ENCODE measurements around the gene SNTG2. TPM values are rescaled to one million over a fixed set of nuclear protein-coding genes. Genes with fewer than 3 reads are reported as not detected.

The SNTG2 gene
- total and polyA plus RNA-seq, 2 of the 13 experiments (the other 11 are each of a cell fraction or from before 2014, with no cell fraction given), result not detected

DNA sequence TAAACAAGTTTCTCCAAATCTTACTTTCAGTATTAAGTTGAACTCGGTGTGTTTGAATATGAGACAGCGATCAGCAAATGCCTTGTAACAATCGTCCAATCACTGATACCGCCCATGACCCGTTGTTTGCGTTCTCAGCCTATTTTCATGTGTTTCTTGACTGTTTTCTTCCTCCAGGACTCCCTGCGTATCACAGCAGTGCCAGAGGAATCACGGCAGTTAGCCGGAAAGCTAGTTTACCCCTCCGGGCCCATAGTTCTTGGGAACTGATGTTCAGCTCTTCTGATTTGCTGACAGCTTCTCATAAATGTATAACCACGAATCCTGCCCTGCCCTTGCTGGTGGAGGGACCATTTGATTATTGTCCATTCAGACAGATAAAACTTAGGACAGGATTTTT lies 420.4 kb downstream of the SNTG2 start (continued):
- TF ChIP-seq, protein P1, sequence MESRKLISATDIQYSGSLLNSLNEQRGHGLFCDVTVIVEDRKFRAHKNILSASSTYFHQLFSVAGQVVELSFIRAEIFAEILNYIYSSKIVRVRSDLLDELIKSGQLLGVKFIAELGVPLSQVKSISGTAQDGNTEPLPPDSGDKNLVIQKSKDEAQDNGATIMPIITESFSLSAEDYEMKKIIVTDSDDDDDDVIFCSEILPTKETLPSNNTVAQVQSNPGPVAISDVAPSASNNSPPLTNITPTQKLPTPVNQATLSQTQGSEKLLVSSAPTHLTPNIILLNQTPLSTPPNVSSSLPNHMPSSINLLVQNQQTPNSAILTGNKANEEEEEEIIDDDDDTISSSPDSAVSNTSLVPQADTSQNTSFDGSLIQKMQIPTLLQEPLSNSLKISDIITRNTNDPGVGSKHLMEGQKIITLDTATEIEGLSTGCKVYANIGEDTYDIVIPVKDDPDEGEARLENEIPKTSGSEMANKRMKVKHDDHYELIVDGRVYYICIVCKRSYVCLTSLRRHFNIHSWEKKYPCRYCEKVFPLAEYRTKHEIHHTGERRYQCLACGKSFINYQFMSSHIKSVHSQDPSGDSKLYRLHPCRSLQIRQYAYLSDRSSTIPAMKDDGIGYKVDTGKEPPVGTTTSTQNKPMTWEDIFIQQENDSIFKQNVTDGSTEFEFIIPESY (CRISPR knock-in tag; IDR thresholded peaks at IDR 0.05), result no peak
- no peak for TF ChIP-seq ZFP41 (CRISPR knock-in tag; IDR thresholded peaks at IDR 0.05; ENCODE audit: borderline replicate concordance)

DNA sequence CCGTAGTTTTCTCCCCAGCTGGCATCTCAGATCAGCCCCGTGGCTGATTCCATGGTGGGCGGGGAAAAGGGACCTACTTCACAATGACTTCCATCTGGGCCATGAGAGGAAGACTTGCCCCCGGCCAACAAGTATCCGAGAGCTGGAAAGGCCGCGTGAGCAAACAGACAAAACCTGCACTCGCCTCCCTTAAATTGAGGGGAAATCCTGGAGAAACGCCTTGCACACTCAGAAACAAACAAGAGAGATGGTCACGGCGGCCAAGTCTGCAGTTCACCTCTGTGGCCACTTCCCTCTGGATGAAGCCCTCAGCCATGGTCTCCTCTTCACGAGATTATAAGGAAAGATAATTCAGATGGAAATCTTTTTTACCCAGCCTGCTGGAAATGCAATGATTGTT lies 423.2 kb downstream of the SNTG2 start:
- H3K27ac ChIP-seq (ENCODE audit: extremely low read length, insufficient read depth, low read length), result no peak overlapping the region
- no peaks in the 10 kb centered on the region for H3K79me2 ChIP-seq (ENCODE audit: insufficient read depth, low read length)
- ChIA-PET CTCF (ENCODE audit: low intra/inter-chr PET ratio, low total read pairs) (no interaction called here), POLR2A (no interaction called here)
- 51% methylated on average over 11 of the region's 12 CpGs for WGBS (ENCODE audit: low lambda C conversion rate)
- ATAC-seq (no peak), FAIRE-seq (no peak), DNase-seq (ENCODE audit: low spot score) (no peak)
- H3K27me3 ChIP-seq (ENCODE audit: control insufficient read depth in 1 of 2, insufficient read depth in 2 of 2, low read length in 2 of 2), result peaks cover 12 to 80% of the 10 kb centered on the region in 2 experiments
- H3K36me3 ChIP-seq (replicated peaks in 1 of 2; ENCODE audit: control insufficient read depth in 1 of 2, insufficient read depth in 2 of 2, low read length in 2 of 2), result no peaks in the 10 kb centered on the region
- no peak overlapping the region for H2AFZ ChIP-seq (ENCODE audit: low read length)
- no TSS peak for BruUV-seq (replicated peaks)
- no peaks in the 10 kb centered on the region for H3K4me1 ChIP-seq (ENCODE audit: insufficient read depth, low read length)
- H3K9me3 ChIP-seq (ENCODE audit: low read length), result no peaks in the 10 kb centered on the region
- TF ChIP-seq SALL2 (CRISPR knock-in tag; IDR thresholded peaks at IDR 0.05), result no peak
- no peak for TF ChIP-seq FIP1L1 (IDR thresholded peaks at IDR 0.05; ENCODE audit: borderline replicate concordance, insufficient read depth, low read depth, low read length)
- TF ChIP-seq ZNF337 (CRISPR knock-in tag; IDR thresholded peaks at IDR 0.05; ENCODE audit: borderline replicate concordance, low read depth), result no peak
- no peak for TF ChIP-seq PLRG1 (conservative IDR thresholded peaks at IDR 0.05)
- TF ChIP-seq ZBTB20 (CRISPR knock-in tag; IDR thresholded peaks at IDR 0.05; ENCODE audit: borderline replicate concordance, low read depth), result no peak
- no peak for TF ChIP-seq KDM2A (CRISPR knock-in tag; IDR thresholded peaks at IDR 0.05; ENCODE audit: borderline replicate concordance, low read depth)
- H3K4me2 ChIP-seq (ENCODE audit: low read depth, low read length), result no peak overlapping the region
- intact Hi-C loops (cut with micrococcal nuclease; ENCODE audit: unreplicated experiment), result no loop called here
- H3K4me3 ChIP-seq (replicated peaks in 1 of 3; ENCODE audit: insufficient read depth in 1 of 3, low read depth in 2 of 3, low read length in 3 of 3), result no peak overlapping the region
- no peak overlapping the region for H3K9ac ChIP-seq (ENCODE audit: insufficient read depth, low read depth, low read length)
- in situ Hi-C loops (cut with HindIII; ENCODE audit: extremely low pct_ligation_motif_present, low pct_unique_long_range_greater_than_20kb), result no loop called here
- no peaks in the 10 kb centered on the region for H4K20me1 ChIP-seq (ENCODE audit: insufficient read depth, low read length)
